OCI-LY3 (cell line): ENCODE data around the gene OR2D2.

ENCODE experiments used
- EZH2phosphoT487 ChIP-seq: fragments of 200-600 bp; shearing (Covaris generic); IDR thresholded peaks from 2 replicates; pipeline ENCODE4 v1.6.1; 2018; ENCODE audit warnings: antibody characterized with exemption, mixed run types, low read depth
- TF ChIP-seq, protein P1 (sequence below): fragments of 200-600, 300-600 bp; sonication (generic); IDR thresholded peaks from 2 replicates; pipeline ENCODE4 v1.5.1; 2014; ENCODE audit warnings: antibody characterized with exemption, low read length, low read depth

GRCh38 chr11:6892400-6892799 lies at the start of gene OR2D2:
- TF ChIP-seq, protein P1, sequence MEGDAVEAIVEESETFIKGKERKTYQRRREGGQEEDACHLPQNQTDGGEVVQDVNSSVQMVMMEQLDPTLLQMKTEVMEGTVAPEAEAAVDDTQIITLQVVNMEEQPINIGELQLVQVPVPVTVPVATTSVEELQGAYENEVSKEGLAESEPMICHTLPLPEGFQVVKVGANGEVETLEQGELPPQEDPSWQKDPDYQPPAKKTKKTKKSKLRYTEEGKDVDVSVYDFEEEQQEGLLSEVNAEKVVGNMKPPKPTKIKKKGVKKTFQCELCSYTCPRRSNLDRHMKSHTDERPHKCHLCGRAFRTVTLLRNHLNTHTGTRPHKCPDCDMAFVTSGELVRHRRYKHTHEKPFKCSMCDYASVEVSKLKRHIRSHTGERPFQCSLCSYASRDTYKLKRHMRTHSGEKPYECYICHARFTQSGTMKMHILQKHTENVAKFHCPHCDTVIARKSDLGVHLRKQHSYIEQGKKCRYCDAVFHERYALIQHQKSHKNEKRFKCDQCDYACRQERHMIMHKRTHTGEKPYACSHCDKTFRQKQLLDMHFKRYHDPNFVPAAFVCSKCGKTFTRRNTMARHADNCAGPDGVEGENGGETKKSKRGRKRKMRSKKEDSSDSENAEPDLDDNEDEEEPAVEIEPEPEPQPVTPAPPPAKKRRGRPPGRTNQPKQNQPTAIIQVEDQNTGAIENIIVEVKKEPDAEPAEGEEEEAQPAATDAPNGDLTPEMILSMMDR = no peak
- no peak for TF ChIP-seq EZH2phosphoT487
